ENCODE results near the gene TAS2R10.
"Not testable (repeated sequence)": the region's sequence is repeated elsewhere in the genome, so short reads cannot be mapped to it uniquely, and the experiment has no call there.

The TAS2R10 gene

GRCh38 chr12:10826258-10826657 lies at the start of gene TAS2R10:
Gene TAS2R10 (minus strand): TSS chr12:10826358. CDS start chr12:10826269, 89 bp downstream.
- DNase-seq: no peak

DNA sequence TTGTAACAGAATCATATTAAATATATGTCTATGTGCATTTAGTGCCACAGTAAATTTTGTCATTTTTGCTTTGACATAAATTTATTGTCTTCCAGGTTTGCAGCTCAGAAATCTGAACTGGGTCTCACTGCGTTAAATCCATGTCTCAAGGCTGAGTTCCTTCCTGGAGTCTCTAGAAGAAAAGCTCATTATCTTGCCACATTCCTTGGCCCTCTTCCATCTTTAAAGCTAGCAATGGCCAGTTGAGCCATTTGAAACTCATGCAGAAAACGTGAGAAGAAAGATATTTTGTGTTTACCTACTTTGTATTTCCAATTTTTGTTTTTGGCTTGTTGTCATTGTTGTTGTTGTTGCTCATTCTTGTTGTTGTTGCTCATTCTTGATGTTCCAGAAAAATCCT lies 47.2 kb upstream of the TAS2R10 start:
- DNase-seq: no peak

- no peak for DNase-seq
These were observed 41.2 kb upstream of the TAS2R10 start for GRCh38 chr12:10867381-10867780.

DNA sequence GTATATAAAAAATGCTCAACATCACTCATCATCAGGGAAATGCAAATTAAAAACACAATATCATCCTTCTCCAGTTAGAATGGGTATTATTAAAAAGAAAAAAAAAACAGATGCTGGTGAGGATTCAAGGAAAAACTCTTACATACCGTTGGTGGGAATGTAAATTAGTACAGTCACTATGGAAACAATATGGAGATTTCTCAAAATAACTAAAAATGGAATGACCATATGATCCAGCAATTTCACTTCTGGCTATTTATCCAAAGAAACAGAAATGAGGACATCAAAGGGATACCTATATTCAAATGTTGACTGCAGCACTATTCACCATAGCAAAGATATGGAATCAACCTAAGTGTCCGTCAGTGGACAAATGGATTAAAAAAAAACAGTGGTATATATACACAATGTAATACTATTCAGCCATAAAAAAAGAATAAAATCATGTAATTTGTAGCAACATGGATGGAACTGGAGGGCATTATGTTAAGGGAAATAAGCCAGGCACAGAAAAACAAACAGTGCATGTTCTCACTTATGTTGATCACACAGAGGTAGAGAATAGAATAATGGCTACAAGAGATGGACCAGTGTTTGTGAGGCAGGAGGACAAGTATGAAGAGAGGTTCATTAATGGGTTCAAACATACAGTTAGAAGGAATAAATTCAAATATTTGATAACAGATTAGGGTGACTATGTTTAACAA lies 37.5 kb upstream of the TAS2R10 start:
- DNase-seq: no peak

DNA sequence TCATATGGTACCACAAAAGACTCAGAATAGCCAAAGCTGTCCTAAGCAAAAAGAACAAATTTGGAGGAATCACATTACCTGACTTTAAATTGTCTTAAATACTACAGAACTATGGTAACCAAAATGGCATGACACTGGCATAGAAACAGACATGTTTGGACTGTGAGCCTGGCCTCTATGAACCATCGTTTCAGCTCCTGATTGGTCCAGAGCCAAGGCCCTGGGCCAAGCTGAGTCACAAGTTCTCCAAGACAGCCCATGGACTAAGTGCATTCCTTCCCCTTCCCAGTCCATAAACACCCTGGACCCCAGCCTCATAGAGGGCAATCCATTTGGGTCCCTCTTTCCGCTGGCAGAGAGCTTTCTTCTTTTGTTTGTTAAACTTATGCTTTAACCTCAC lies 35.2 kb upstream of the TAS2R10 start:
- DNase-seq: no peak

GRCh38 chr12:10855807-10856206 lies 29.6 kb upstream of the TAS2R10 start:
- DNase-seq: no peak

DNA sequence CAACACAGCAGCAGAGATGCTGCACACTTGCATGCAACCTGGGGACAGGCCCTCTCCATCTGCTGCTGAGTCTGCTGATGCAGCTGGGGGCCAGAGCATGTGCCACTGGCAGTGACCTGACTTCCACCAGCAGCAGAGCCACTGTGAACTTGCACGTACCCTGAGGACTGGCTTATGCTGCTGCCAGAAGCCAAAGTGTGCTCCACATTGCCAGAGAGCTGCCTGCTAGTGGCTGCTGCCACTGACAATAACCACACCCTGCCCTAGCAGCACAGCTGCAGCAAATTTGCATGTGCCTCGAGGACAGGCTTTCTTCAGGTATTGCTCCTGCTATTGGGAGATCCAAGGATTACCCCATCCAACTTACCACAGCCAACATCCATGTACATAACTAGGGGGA lies 27.6 kb upstream of the TAS2R10 start:
- no peak for DNase-seq

DNA sequence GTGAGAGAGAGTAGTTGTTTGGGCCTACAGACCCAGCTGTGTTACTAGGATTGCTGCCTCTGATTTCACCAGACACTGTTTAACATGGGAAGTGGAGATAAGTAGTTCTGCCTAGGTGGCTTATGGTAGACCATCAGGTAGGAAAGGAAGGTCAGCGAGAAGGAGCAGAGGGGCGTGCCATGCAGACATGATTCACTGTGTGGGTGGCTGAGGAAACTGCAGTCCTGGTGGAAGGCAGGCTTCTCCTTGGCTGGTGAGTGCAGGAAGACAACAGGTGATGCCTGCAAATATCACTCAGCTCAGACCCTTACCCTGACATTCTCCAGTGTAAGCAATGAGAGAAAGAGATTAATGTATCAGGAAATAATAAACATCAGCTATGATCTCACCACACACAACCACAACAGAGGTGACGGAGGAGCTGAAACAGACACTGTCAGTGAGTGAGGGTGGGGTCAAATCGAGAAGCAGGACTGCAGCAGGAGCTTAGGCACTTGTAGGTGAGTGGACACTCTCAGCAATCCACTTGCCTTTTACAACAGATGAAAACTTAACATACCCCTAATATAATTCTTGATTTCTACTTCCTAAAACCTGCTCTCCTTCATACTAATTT lies 25.2 kb upstream of the TAS2R10 start:
- DNase-seq: no peak

DNA sequence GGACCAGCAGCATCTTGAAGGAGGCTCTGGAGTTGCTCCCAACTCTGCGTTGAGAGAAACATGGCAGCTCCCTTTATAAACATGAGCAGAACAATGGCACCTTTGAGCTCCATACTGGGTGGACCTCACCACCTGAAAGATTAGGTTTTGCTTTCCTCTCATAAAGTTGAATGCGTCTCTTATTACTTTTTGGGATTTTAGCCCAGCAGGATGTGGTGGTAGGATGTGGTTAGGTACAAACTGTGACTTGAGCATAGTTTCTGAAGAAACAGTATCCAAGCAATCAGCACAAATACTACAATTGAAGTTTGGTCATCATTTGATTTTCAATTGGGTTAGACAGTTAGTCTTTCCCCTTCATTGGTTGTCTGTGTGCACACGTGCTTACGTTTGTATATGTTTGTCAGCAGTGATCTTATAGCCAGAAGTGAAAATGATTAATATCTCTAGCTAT lies 23.3 kb upstream of the TAS2R10 start, which contains the start of gene PRR4:
PRR4 (minus strand) TSS at position 51 of the 454 bp plus-strand sequence; CDS start at position 13, 38 bp downstream.
- no peak for DNase-seq

DNA sequence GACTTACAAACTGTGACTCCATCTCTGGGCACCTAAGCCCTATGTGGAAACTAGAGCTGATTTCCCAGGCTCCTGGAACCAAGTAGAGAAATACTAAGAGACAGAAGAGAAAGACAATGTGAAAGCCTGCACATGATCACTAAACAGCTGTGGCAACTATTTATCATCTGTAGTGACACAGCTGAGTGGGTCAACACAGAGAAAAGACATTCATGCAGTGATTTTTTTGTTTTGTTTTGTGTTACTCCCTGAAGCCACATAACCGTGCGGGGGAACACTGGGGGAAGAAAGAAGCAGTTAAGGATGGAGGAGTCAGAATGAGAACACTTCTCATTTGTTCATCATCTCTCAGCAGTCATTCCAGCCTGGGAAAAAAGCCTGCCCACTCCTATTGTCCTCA lies 21.6 kb upstream of the TAS2R10 start:
- DNase-seq: no peak

- DNase-seq: no peak
These were observed 16.7 kb upstream of the TAS2R10 start for GRCh38 chr12:10842862-10843261.

DNA sequence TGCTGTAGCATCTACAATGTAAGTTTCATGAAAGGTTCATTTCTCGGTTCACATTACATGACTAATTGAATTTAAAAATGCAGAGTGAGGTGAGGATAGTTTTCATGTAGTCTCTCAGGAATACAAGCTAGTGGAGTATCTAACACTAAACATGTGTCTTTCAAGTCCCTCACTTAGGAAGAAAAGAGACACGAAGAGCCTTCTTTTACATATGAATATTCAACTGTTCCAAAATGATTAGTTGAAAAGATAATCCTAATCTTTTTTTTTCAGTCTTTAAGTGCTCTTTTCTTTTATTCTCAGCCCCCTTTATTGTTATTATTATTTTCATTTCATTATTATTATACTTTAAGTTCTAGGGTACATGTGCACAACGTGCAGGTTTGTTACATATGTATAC lies 12.3 kb upstream of the TAS2R10 start:
- DNase-seq: no peak

DNA sequence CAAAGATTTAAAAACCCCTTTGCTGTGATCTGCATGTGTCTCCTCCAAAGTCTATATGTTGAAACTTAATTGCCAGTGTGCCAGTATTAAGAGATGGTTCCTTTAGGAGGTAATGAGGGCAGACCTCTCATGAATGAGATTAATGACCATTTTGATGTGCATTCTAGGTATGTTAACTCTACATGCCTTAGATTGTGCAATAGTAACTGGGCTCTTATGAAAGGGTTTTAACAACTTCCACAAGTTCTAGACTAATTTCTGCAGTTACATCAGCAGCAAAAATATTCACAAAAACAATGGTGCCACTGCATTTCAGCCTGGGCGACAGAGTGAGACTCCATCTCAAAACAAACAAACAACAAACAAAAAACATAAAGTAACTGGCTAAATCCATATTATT lies 3.8 kb upstream of the TAS2R10 start:
- DNase-seq: no peak

GRCh38 chr12:10824957-10825356 lies 1.2 kb downstream of the TAS2R10 start:
- no peak for DNase-seq

DNA sequence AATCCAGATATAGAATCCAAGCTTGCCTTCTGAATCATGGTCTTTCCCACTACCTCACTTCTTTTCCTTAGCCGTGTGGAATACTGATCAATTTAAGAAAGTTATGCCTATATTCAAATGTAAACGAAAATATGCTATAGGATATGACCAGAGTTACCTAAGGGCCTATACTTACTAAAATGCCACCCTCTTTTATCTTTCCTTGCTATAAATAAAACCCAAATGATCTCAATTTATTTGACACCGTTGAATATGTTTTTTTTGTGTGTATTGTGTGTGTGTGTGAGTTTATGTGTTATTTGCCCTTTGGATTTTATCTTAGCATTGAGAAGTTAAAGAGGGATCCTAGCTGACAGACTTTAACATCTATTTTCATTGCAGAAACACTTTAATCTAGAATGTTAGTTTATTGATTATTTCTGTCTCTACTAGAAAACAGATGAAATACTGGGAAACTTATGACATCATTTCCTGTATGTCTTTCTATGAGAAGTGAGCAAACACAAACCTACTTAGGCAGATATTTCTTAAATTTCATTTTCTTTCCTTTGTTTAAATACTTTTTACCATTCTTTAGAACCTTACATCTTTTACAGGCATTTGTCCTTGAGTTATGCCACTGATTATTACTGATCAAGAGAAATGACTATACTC lies 14.1 kb downstream of the TAS2R10 start:
- DNase-seq: no peak

GRCh38 chr12:10810068-10810467 lies 16.1 kb downstream of the TAS2R10 start, which contains the start of gene TAS2R9:
Gene TAS2R9 (minus strand): TSS chr12:10810168. CDS start chr12:10810075, 93 bp downstream.
- DNase-seq: no peak

- no peak for DNase-seq
These were observed 19.0 kb downstream of the TAS2R10 start, which contains the start of gene TAS2R8 for GRCh38 chr12:10807186-10807585. Gene TAS2R8 (minus strand): TSS chr12:10807286. CDS start chr12:10806980, 306 bp downstream.

- DNase-seq: no peak
These were observed 23.6 kb downstream of the TAS2R10 start, which contains the start of gene TAS2R7 for GRCh38 chr12:10802587-10802986. Gene TAS2R7 (minus strand): TSS chr12:10802627. CDS start chr12:10802570, 57 bp downstream.

DNA sequence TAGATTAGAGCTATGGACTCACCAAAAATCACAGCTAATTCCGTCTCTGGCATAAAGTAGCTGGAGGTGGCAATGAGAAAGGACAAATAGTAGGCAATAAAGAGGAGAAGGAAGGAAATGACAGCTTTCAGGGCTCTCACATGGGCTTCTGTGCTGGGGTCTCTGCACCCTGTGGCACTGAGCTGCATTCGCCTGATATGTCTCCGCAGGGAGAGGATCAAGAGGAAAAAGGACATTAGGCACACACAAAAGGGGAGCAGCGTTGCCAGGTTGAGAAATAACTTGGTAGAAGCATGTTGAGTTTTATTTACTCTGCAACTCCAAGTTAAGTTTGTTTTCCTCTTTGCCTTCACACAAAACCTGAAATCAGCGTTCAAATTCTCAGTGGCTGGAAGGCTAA lies 24.4 kb downstream of the TAS2R10 start:
- no peak for DNase-seq

GRCh38 chr12:10794222-10794621 lies 31.9 kb downstream of the TAS2R10 start:
- no peak for DNase-seq

GRCh38 chr12:10791769-10792168 lies 34.4 kb downstream of the TAS2R10 start:
- DNase-seq: not testable (repeated sequence)

- DNase-seq: no peak
These were observed 42.9 kb downstream of the TAS2R10 start for GRCh38 chr12:10783252-10783651.

DNA sequence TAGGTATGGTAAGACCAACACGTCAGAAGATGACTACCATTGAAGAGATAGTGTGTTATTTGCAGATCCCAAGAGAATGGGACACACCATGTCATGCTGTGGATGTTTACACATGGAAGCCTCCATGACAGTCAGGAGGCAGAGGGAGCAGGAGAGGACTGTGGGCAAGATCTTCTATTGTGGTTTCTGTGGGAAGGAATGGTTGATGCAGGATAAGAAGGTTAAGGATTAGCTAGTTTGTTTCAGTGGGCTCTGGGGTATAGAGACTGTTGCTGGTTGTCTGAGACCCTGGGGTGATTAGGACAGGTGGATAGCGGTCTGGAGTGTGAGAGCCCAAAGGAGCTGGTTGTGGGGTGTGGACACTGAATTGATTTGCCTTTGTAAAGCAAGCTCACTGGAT lies 47.1 kb downstream of the TAS2R10 start:
- no peak for DNase-seq

Data from NCI-H1436 treated with DMSO at 0.1 percent for 48 hours (cell line).